IMR-90 (cell line): Measurements from ENCODE around the gene PAFAH1B2. TPM values are rescaled to one million over a fixed set of nuclear protein-coding genes. Genes with fewer than 3 reads are reported as not detected.

Experiments
- ATAC-seq: fragments of 200-7000 bp; cut with Tn5 transposase; 2 replicates; pipeline ENCODE4 v1.9.1; 2020; ENCODE audit warnings: low read depth, mild to moderate bottlenecking, moderate library complexity
- Bru-seq: library from RNA; stranded (reverse); fragments of 400-500 nt; gene quantifications from one replicate; lab custom pipeline; 2021; lab: Mats Ljungman, UMichigan
- BruChase-seq, 2 experiments: library from RNA; stranded (reverse); fragments of 400-500 nt; gene quantifications; one replicate each; lab custom pipeline; 2021; lab: Mats Ljungman, UMichigan
- BruUV-seq: library from RNA; stranded (reverse); fragments of 400-500 nt; replicated peaks from 2 replicates; lab custom pipeline; 2021; lab: Mats Ljungman, UMichigan
- CTCF ChIA-PET: fragments of 300-600 bp; formaldehyde crosslinking; extraction: SDS; loops from one replicate; lab custom pipeline; 2021; ENCODE audit warnings: antibody characterized with exemption; lab: Yijun Ruan, JAX
- POLR2A ChIA-PET: fragments of 300-600 bp; sonication (Branson Sonifier 250); formaldehyde crosslinking; loops from one replicate; lab custom pipeline; 2022; ENCODE audit warnings: antibody characterized with exemption; ENCODE audit not compliant: unreplicated experiment; lab: Charles Lee
- DNase-seq: peaks from one replicate; pipeline ENCODE4 v3.0.0; 2013
- H2AFZ ChIP-seq: replicated peaks from 2 replicates; pipeline ENCODE3; 2013; ENCODE audit warnings: low read length, mild to moderate bottlenecking; ENCODE audit not compliant: poor library complexity
- H2AK5ac ChIP-seq: 2 replicates; pipeline ENCODE4 v1.6.1; 2013; ENCODE audit warnings: low read depth, low read length, inconsistent platforms
- H2AK9ac ChIP-seq: replicated peaks from 2 replicates; pipeline ENCODE3; 2013; ENCODE audit warnings: mild to moderate bottlenecking, low read depth, low read length, moderate library complexity; ENCODE audit not compliant: poor library complexity
- H2BK120ac ChIP-seq: 2 replicates; pipeline ENCODE4 v1.6.1; 2013; ENCODE audit warnings: low read depth, low read length, inconsistent platforms
- H2BK15ac ChIP-seq: 3 replicates; pipeline ENCODE4 v1.6.1; 2013; ENCODE audit warnings: low read depth, low read length, inconsistent platforms
- H2BK20ac ChIP-seq: 2 replicates; pipeline ENCODE4 v1.6.1; 2013; ENCODE audit warnings: low read depth, mild to moderate bottlenecking, inconsistent platforms, low read length, moderate library complexity
- H2BK5ac ChIP-seq: 2 replicates; pipeline ENCODE4 v1.6.1; 2013; ENCODE audit warnings: mild to moderate bottlenecking, low read depth, low read length, inconsistent platforms; ENCODE audit not compliant: poor library complexity, severe bottlenecking
- H3K14ac ChIP-seq: replicated peaks from 2 replicates; pipeline ENCODE4 v1.6.1; 2013; ENCODE audit warnings: low read depth, low read length, inconsistent platforms
- H3K18ac ChIP-seq: 2 replicates; pipeline ENCODE4 v1.6.1; 2013; ENCODE audit warnings: low read depth, low read length, control low read depth
- H3K23ac ChIP-seq: 2 replicates; pipeline ENCODE4 v1.6.1; 2013; ENCODE audit warnings: low read depth, low read length, inconsistent platforms
- H3K27ac ChIP-seq: 2 replicates; pipeline ENCODE4 v1.5.1; 2013; ENCODE audit warnings: mild to moderate bottlenecking, control low read depth, low read length; ENCODE audit not compliant: insufficient read depth
- H3K27me3 ChIP-seq: 2 replicates; pipeline ENCODE4 v1.6.1; 2013; ENCODE audit warnings: low read length; ENCODE audit not compliant: control insufficient read depth, insufficient read depth
- H3K36me3 ChIP-seq: 2 replicates; pipeline ENCODE4 v1.6.1; 2013; ENCODE audit warnings: low read length, mixed read lengths; ENCODE audit not compliant: control insufficient read depth, insufficient read depth
- H3K4ac ChIP-seq: 2 replicates; pipeline ENCODE4 v1.6.1; 2013; ENCODE audit warnings: low read depth, low read length, inconsistent platforms
- H3K4me1 ChIP-seq: 2 replicates; pipeline ENCODE4 v1.6.1; 2013; ENCODE audit warnings: low read length, mixed read lengths; ENCODE audit not compliant: control insufficient read depth, insufficient read depth
- H3K4me2 ChIP-seq: 2 replicates; pipeline ENCODE4 v1.6.1; 2013; ENCODE audit warnings: low read depth, mild to moderate bottlenecking, control low read depth, low read length, moderate library complexity
- H3K4me3 ChIP-seq: 2 replicates; pipeline ENCODE4 v1.5.1; 2013; ENCODE audit warnings: low read depth, mild to moderate bottlenecking, control low read depth, low read length, moderate library complexity; ENCODE audit not compliant: insufficient read depth
- H3K56ac ChIP-seq: 2 replicates; pipeline ENCODE4 v1.6.1; 2013; ENCODE audit warnings: low read length, inconsistent platforms; ENCODE audit not compliant: insufficient read depth; ENCODE audit errors: extremely low read depth
- H3K79me1 ChIP-seq, 2 experiments: 2 replicates each; pipeline ENCODE4 v1.6.1; 2013; ENCODE audit warnings: low read length in 2 of 2, inconsistent platforms in 1 of 2, low read depth in 1 of 2
- H3K9ac ChIP-seq: 2 replicates; pipeline ENCODE4 v1.6.1; 2013; ENCODE audit warnings: low read depth, low read length, control low read depth
- H3K9me1 ChIP-seq: 2 replicates; pipeline ENCODE4 v1.6.1; 2013; ENCODE audit warnings: low read length, inconsistent platforms; ENCODE audit not compliant: insufficient read depth
- H3K9me3 ChIP-seq: 2 replicates; pipeline ENCODE4 v1.6.1; 2013; ENCODE audit warnings: low read length; ENCODE audit not compliant: control insufficient read depth, insufficient read depth
- H4K20me1 ChIP-seq: 2 replicates; pipeline ENCODE4 v1.6.1; 2013; ENCODE audit warnings: low read length, inconsistent platforms; ENCODE audit not compliant: insufficient read depth
- H4K5ac ChIP-seq: 2 replicates; pipeline ENCODE4 v1.6.1; 2013; ENCODE audit warnings: mild to moderate bottlenecking, low read depth, low read length, control low read depth
- H4K8ac ChIP-seq, 2 experiments: 2 replicates each; pipeline ENCODE4 v1.6.1; 2013; ENCODE audit warnings: low read depth in 2 of 2, low read length in 2 of 2, control low read depth in 1 of 2, inconsistent platforms in 1 of 2
- H4K91ac ChIP-seq: 2 replicates; pipeline ENCODE4 v1.6.1; 2013; ENCODE audit warnings: low read depth, low read length, inconsistent platforms; ENCODE audit not compliant: insufficient read depth
- BHLHE40 ChIP-seq: fragments of 150-350 bp; IDR thresholded peaks from 2 replicates; pipeline ENCODE4 v1.6.1; 2016; ENCODE audit warnings: mild to moderate bottlenecking, low read depth, low read length
- MAZ ChIP-seq: IDR thresholded peaks from 2 replicates; pipeline ENCODE4 v1.6.1; 2012; ENCODE audit warnings: low read depth, mild to moderate bottlenecking, low read length, improper control_type of control experiment, moderate library complexity, borderline replicate concordance
- MXI1 ChIP-seq: IDR thresholded peaks from 2 replicates; pipeline ENCODE4 v1.6.1; 2012; ENCODE audit warnings: low read depth, mild to moderate bottlenecking, low read length, moderate library complexity, borderline replicate concordance
- POLR2A ChIP-seq: IDR thresholded peaks from 2 replicates; pipeline ENCODE4 v1.6.1; 2012; ENCODE audit warnings: mild to moderate bottlenecking, low read depth, low read length
- RAD21 ChIP-seq: IDR thresholded peaks from 2 replicates; pipeline ENCODE4 v1.6.1; 2012; ENCODE audit warnings: low read length, improper control_type of control experiment
- RCOR1 ChIP-seq: IDR thresholded peaks from 2 replicates; pipeline ENCODE4 v1.6.1; 2012; ENCODE audit warnings: mild to moderate bottlenecking, low read length, improper control_type of control experiment; ENCODE audit not compliant: insufficient replicate concordance
- WGBS, 2 experiments: methylation state at CpG; one replicate each; pipeline versions ENCODE4 v1.1.5 to v1.1.7; 2013; ENCODE audit warnings: missing lambda C conversion rate in 2 of 2; ENCODE audit not compliant: insufficient read length in 1 of 2; ENCODE audit errors: extremely low coverage in 2 of 2; 5-methylcytosine and 5-hydroxymethylcytosine counted together
- dilution Hi-C: fragments of 300-500 bp; cut with HindIII; formaldehyde crosslinking; loops from one replicate; pipeline ENCODE4 v1.14.3; 2018; ENCODE audit warnings: low sequenced_read_pairs; ENCODE audit not compliant: unreplicated experiment
- in situ Hi-C: fragments of 300-500 bp; cut with MboI; formaldehyde crosslinking; loops from 3 replicates; pipeline ENCODE4 v1.14.3; 2019; ENCODE audit warnings: low sequenced_read_pairs, inconsistent platforms, mixed read lengths
- intact Hi-C: fragments of 100-400 bp; cut with micrococcal nuclease; formaldehyde crosslinking; loops from 2 replicates; pipeline ENCODE4 v1.10.0; 2022
- long read RNA-seq: library from polyadenylated mRNA; unstranded; transcript quantifications from one replicate; pipeline ENCODE4 v2.0.0, GENCODE V29; 2021; ENCODE audit not compliant: unreplicated experiment
- polyA plus RNA-seq, 3 experiments: library from polyadenylated mRNA; depleted of rRNA; stranded (reverse); fragments of >200 nt; gene quantifications; 2 replicates each; pipeline ENCODE4 v1.2.3, GENCODE V29; 2012; ENCODE audit warnings: low replicate concordance in 1 of 3
- total RNA-seq: library from RNA; depleted of rRNA; stranded (reverse); fragments of >200 nt; gene quantifications from 2 replicates; pipeline ENCODE4 v1.2.3, GENCODE V29; 2012; rRNA removed
- TF ChIP-seq, protein P1 (sequence below): fragments of 150-350 bp; IDR thresholded peaks from 2 replicates; pipeline ENCODE4 v1.6.1; 2016; ENCODE audit warnings: low read depth, mild to moderate bottlenecking, low read length, moderate library complexity, borderline replicate concordance

PAFAH1B2 gene, protein sequence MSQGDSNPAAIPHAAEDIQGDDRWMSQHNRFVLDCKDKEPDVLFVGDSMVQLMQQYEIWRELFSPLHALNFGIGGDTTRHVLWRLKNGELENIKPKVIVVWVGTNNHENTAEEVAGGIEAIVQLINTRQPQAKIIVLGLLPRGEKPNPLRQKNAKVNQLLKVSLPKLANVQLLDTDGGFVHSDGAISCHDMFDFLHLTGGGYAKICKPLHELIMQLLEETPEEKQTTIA
- total RNA-seq (213 and 280 TPM in 2 replicates), polyA plus RNA-seq (2012; rRNA removed) (24.2 and 29.8 TPM in 2 replicates), Bru-seq, nascent RNA (percentile 94 among the genes with signal in this experiment), BruChase-seq, experiment 1, labeled RNA remaining after a 6-hour chase (percentile 97 among the genes with signal in this experiment), BruChase-seq, experiment 2, labeled RNA remaining after a 2-hour chase (percentile 97 among the genes with signal in this experiment)
- 10.3 and 25.1 TPM in 2 replicates for polyA plus RNA-seq (2012; cell fraction: cytosol; rRNA removed)
- 7.3 and 18.9 TPM in 2 replicates for polyA plus RNA-seq (2012; cell fraction: nucleus; rRNA removed; ENCODE audit: low replicate concordance)
- long read RNA-seq, full-length matches to known transcripts: 21 of 42 reads
- long read RNA-seq, partial matches to known transcripts: 0 of 42 reads
- long read RNA-seq, other reads (novel, unspliced or antisense): 21 of 42 reads

DNA sequence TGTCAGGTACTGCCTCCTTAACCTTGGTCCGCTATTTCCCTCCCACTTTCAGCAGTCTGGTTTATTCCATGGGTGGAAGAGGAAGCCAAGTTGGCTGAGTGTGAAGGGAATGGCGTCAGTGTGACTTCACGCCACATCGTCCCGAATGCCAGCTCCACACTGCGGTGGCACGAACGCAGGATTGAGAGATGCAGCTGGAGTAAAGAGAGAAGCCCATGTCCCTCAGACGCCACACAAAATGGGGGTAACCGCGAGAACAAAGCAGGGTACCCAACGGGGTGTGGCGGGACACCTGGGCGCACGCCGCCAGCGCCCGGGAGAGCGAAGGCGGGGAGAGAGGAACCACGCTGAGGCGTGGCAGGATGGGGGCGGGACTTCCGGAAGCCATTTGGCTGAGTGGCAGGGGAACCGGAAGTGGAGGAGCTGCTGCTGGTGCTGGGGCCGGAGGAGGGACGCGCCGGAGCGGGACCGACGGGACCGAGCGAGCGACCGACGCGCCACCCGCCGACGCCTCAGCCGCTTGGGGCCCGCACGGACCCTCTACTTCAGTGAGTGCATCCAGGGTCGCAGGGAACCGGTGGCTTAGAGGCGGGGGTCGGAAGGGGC is at the start of gene PAFAH1B2:
Gene PAFAH1B2, plus strand, starts transcription at position 417 of the 606 bp plus-strand sequence. CDS start 8,161 bp downstream, outside the sequence.
- Histone ChIP-seq H3K27ac (peak within 1 kb of the TSS; percentile 87), H3K9me1 (peaks cover 4% of the 10 kb centered on the region), H3K9me3 (no peaks in the 10 kb centered on the region), H3K4me2 (peak within 1 kb of the TSS; percentile 95), H2AK5ac (peak within 1 kb of the TSS; percentile 84), H3K36me3 (peaks cover 8% of the 10 kb centered on the region), H3K79me1 (peaks cover 0 to 28% of the 10 kb centered on the region in 2 experiments; a peak in 1 of 4 replicates), H3K4me3 (peak within 1 kb of the TSS; percentile 73), H3K9ac (peak within 1 kb of the TSS; percentile 96), H3K18ac (peak within 1 kb of the TSS; percentile 85), H3K4me1 (peaks cover 2% of the 10 kb centered on the region; the same call in 1 of the 2 replicates), H3K23ac (peak within 1 kb of the TSS; percentile 84), H4K8ac (peak within 1 kb of the TSS; percentile 73 to 98), H3K4ac (peak within 1 kb of the TSS; percentile 94), H4K20me1 (peaks cover 44% of the 10 kb centered on the region), H3K27me3 (no peaks in the 10 kb centered on the region), H2AK9ac (peak within 1 kb of the TSS; percentile 99), H2BK5ac (peak within 1 kb of the TSS; percentile 92), H4K91ac (peak within 1 kb of the TSS; percentile 98), H2BK20ac (peak within 1 kb of the TSS; percentile 54), H4K5ac (peak within 1 kb of the TSS; percentile 86), H3K56ac (peak within 1 kb of the TSS; percentile 87), H2AFZ (peak within 1 kb of the TSS; percentile 100), H2BK15ac (peak within 1 kb of the TSS; percentile 96), H2BK120ac (peak within 1 kb of the TSS; percentile 88), H3K14ac (peak within 1 kb of the TSS; percentile 98)
- ChIA-PET CTCF (interaction anchor here (1.1 kb wide), 1 partner anchor 352 kb away, joined by 4 read pairs; the partner anchor contains the start of gene APOA5), POLR2A (interaction anchor here (0.5 to 1.8 kb wide), 6 partner anchors 35 to 290 kb away, joined by 3 to 14 read pairs (median 4); partner anchors contain the start of gene SIDT2)
- WGBS, 2 experiments: 0% methylated on average over 16 of the region's 48 CpGs; no CpG with 5 or more reads in 1 of the 2 experiments
- in situ Hi-C loops: no loop called here
- TF ChIP-seq POLR2A: peak; percentile 87
- TF ChIP-seq MAZ: peak; percentile 37; the same call in 1 of the 2 replicates
- TF ChIP-seq BHLHE40: 0 out of 2 replicates have a peak, but pooled peaks have one; percentile 27
- TF ChIP-seq RCOR1: no peak
- TF ChIP-seq, protein P1, sequence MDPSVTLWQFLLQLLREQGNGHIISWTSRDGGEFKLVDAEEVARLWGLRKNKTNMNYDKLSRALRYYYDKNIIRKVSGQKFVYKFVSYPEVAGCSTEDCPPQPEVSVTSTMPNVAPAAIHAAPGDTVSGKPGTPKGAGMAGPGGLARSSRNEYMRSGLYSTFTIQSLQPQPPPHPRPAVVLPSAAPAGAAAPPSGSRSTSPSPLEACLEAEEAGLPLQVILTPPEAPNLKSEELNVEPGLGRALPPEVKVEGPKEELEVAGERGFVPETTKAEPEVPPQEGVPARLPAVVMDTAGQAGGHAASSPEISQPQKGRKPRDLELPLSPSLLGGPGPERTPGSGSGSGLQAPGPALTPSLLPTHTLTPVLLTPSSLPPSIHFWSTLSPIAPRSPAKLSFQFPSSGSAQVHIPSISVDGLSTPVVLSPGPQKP: peak; percentile 74; the same call in 1 of the 2 replicates
- TF ChIP-seq RAD21: no peak
- peak; percentile 97 for TF ChIP-seq MXI1
- DNase-seq (peak; percentile 90), ATAC-seq (peak; percentile 87)
- BruUV-seq: no TSS peak
- intact Hi-C loops: loop anchor here (2.0 kb wide), 1 partner anchor 37 kb away; no protein-coding TSS in a partner anchor
- dilution Hi-C loops: no loop called here
